HG03045 (cell line): ENCODE results near the gene TAGLN2.

Experiments used
- ATAC-seq: cut with Tn5 transposase; IDR thresholded peaks from one replicate; pipeline ENCODE4 v1.9.1; 2021; ENCODE audit warnings: mild to moderate bottlenecking, moderate library complexity; ENCODE audit not compliant: unreplicated experiment

The TAGLN2 gene

DNA sequence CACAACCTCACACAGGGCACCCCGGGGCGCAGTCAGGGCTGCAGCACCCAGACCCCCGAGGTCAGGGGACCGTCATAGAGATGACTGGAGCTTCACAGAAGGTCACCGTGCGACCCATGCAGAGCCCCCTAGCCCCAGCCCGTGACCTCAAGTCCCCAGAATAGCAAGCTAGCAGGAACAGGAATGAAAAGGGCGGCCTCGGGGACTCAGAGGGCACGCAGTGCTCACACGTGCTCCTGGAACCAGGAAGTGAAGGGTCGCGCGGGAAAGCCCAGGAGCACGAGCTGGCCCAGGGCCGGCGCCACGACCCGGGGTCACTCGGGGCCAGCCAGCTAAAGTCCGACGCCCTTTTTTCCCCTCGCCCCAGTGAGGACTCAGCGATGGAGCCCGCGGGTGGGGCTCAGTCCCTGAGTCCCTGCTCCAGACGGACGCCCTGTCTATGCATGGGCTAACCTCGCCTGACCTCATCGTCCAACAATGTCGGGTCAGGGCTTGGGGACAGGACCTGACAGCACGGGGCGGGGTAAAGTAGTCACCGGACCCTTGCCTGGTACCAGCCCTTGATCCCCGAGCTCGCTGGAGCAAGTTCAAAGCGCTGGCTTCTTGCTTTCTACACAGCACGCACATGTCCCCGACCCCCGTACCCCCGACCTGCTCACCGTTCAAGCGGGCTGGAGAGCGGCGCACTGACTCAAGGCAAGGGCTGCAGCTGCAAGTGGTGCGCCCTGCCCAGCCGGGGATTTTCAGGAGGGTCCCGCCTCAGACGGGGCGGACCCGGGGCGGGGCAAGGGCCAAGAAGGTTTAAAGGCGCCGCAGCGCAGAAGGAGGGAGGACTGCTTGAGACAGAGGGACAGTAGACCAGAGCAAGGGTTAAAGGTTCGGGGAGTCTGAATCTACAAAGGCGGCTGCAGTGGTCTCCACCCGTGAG, at the start of gene TAGLN2:
TSS of gene TAGLN2 (minus strand) at position 717 of the 928 bp plus-strand sequence. CDS start 4,998 bp downstream, outside the sequence.
- ATAC-seq: peak; percentile 60

DNA sequence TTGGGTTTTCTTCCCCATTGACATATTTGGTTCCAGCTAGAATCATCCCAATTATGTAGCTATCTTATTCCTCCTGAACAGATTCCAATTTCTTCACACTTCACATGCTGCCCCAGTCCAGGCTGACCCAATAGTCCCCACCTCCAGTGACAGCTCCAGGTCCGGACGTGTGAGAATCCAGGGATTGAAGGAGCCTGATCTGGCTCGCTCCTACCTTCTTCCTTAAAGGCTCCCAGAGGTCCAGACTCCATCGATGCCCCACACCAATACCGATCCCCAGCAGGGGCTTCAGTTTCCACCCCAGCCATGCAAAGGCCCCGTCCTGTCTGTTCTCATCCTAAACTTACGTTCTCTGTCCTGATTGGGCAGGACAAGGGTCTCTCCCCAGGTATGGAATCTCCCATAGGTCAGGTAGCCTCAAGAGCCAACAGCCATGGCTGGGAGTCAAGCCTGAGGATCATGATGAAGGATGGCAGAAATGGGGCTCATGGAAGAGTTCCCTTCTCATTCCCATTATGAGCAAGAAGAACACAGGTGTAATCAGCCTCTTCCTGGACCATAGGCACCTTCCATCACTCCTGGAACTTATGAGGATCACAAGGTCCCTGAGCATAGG, 49.2 kb upstream of the TAGLN2 start:
- no peak for ATAC-seq

DNA sequence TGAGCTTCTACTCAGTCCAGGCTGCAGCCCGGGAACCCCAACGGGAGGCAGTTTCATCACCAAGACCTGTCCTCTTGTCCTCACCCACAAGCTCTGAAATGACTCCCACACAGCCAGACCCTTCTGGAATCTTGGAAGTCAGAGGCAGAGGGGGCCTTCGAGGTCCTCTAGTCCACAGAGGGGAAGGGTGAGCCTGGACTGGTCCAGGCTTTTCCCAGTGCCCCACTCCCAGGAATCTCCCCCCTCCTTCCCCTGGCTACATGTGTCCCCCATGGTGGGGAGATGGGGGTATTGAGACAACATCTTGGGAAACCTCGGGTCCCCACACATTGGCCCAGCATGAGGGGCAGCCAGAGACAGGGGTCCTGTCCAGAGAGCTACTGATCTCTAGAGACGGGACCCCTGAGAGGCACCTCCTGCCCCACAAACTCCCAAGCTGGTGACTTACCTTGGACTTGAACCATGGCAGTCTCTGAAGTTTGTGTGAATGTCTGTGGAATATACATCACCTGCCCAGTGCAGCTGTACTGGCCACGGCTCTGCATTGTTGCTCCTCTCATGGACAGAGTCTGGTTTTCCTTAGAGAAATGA, 48.1 kb upstream of the TAGLN2 start:
- no peak for ATAC-seq

DNA sequence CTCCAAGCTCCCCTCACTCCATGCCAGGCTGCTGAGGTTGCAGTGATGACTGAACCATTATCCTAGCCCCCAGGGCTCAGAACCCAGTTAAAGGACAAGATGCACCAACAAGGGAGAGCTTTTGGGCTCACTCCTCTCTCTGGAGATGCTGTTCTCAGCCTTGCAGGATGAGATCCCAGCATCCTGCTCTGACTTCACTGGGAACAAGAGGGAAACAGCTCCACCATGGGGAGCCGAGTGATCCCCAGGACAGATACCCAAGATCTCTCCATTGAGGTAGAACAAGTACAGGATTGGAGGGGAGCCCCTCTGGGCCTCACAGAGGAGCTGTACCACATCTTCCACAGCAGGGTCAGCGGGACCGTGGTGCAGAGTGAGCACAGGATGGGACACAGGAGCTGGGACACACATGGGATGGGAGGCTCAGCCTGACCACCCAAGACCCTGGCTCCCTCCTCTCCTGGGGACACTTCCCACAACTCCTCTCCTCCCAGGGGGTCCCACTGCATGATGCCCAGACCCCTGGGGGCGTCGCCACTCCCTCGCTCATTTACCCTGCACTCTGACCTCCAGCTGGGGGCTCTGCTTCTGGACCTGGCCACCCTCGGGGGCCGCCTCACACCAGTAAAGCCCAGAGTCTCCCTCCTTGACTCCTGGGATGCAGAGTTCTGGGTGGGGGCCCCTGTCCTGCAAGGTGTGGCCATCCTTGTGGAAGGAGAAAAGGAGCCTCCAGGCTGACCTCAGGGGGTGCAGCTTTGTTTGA, 47.3 kb upstream of the TAGLN2 start:
- no peak for ATAC-seq

DNA sequence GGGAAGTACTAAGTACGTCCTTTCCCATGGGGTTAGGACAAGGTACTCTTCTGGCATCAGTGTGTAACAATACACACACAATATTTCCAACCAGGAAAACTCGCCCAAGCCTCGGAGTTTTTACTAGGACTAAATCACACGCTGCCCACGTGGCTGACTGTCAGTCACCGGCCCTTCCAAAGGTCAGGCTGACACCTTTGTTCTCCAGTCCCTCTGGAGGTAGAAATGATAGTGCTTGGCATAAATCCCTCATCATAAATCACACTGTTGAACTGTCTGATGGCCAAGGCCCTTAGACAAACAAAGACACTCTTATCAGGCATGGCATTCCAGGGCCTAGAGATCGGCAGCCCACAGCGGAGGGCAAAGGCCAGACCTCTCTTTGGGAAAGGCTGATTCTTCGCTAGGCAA, 45.6 kb upstream of the TAGLN2 start:
- ATAC-seq: no peak

DNA sequence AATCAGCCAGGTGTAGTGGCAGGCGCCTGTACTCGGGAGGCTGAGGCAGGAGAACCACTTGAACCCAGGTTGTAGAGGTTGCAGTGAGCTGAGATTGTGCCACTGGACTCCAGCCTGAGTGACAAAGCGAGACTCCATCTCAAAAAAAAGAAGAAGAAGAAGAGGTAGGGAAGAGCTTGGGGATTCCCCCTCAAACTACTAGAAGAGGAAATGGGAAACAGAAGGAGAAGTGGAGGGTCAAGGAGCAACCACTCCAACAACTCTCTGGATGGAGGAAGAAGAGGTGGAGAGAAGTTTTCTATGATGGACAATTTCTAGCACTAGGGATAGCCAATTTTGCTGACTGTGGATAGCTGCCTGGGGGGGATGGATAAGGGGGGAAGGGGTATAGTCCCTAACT, 43.6 kb upstream of the TAGLN2 start:
- ATAC-seq: no peak

DNA sequence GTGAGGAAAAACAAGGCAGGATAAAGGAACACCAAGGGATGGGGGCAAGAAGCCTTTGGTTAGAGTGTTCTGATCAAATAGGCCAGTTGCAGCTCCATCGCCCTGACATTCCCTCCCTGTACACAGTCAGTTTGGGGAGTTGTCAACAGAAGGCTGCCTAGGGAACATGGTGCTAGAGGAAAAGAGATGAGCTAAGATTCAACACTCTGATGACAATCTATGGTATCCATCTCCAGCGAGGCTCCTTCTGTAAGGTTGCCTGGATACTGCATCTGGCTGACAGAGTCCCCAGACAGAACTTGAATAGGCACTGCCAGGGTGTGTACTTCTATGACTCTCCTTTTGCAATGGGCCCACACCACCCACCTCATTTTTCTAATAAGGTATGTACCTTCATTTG, 40.0 kb upstream of the TAGLN2 start:
- ATAC-seq: no peak

DNA sequence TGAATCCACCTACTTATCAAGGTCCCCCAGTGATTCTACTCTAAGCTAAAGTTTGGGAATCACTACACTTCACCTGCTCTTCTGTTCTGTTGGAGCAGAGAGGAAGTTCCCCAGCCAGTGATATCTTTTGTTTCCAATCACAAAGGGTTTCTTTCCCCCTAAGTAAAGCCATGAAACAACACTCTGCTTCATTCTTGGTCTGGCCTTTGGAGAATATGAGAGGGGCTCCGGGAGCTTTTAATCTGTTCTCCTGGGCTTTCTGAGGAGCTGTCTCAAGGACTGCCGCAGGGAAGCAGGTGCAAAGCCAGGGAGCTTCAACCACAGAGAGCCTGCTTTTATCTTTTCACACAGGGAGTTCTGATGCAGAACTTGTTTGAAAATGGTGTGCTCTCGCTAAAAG, 38.8 kb upstream of the TAGLN2 start:
- ATAC-seq: no peak

DNA sequence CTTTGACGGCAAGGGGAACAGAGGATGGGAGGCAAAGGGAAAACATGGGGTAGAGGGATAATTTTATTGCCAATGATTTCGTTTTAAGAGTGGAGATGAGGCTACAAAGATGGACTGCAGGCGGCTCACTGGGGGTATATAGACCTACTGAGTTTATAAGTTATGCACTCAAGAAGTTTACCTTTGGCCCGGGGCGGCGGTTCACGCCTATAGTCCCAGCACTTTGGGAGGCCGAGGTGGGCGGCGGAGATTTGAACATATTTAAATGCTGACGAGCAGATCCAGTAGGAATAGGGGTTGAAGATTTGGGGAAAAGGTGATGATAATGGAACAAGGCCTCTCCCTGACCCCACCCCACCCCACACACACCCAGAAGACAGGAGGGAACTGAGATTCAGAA, 36.9 kb upstream of the TAGLN2 start:
- ATAC-seq: no peak

DNA sequence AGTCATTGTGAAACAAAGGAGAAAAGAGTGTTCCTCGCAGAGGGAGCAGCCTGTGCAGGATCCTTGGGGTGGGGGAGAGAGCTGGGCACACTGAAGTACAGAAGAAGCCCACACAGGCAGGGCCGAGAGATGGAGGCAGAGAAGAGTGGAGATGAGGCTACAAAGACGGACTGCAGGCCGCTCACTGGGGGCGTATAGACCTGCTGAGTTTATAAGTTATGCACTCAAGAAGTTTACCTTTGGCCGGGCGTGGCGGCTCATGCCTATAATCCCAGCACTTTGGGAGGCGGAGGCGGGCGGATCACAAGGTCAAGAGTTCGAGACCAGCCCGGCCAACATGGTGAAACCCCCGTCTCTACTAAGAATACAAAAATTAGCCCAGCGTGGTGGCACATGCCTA, 36.3 kb upstream of the TAGLN2 start:
- no peak for ATAC-seq

DNA sequence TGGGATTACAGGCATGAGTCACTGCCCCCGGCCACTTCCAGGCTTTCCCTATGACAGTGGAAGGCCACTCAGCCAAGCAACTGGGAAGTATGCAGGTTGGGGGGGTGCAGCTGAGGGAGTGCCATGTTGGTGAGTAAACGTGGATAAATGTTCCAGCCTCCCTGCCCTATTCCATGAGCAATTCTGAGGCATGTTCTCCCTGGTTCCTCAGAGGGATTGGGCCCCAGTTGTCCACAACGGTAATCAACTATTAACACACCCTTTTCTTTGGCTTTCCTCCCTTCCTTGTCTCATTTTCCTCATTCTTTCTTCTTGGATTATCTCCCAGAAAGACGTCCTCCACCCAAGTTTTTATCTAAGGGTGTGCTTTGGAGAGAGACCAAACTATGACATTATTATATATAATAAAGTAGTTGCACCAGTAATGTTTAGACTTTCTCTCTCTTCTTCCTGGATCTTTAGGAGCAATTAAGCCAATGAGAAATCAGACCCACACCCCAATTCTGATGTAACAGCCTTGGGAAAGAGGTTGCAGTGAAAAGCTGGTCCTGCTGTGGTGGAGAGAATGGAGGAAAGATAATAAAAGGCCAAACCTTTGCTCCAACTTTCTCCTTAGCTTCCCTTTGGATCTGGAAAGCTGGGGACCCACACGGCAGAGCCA, 35.5 kb upstream of the TAGLN2 start:
- no peak for ATAC-seq

DNA sequence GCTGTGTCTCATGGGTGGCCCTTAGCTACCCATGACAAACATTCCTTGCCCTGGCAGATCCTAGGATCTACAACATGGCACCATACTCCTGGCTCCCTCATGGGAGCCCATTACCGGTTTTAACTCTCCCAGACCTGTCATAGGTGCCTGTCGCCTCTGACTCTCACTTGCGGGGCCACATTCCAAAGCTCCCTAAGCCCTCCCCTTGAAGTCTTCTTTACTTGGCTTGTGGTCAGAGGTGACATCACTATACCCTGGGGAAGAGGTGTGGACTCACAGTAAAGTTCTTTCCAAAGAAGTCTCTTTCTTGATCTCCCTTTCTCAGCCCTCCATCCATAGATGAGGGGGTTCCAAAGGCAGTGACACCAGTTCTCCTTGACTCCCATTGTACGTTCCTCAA, 34.1 kb upstream of the TAGLN2 start:
- peak; percentile 7 for ATAC-seq

DNA sequence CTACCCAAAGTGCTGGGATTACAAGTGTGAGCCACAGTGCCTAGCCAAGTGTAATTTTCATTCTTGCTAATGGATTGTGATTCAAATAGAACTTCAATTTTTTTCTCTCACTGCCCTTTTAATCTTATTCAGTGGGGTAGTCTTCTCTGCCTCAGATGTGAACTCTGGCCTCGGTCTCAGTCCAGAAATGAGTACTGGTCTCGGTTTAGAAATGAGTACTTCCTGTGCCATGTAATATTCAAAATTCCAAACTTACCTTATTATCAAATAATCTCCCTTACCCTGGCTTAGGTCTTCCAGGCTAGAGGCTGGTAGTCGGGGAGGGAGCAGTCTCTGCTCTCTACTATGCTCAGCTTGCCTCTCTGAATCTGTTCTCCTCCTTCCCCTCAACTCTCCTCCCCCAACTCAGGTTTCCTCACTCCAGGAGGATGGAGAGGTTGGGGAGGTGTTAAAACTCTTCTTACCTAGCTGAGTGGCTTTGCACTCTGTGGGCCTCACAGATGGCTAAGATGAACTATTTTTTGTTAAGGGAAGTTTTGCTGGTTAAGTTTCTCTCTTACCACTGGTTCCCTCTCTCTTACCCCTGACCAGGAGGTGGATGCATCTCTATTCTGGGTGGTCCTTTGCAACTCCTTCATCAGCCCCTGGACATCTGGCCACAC, 33.5 kb upstream of the TAGLN2 start:
- peak; percentile 64 for ATAC-seq

DNA sequence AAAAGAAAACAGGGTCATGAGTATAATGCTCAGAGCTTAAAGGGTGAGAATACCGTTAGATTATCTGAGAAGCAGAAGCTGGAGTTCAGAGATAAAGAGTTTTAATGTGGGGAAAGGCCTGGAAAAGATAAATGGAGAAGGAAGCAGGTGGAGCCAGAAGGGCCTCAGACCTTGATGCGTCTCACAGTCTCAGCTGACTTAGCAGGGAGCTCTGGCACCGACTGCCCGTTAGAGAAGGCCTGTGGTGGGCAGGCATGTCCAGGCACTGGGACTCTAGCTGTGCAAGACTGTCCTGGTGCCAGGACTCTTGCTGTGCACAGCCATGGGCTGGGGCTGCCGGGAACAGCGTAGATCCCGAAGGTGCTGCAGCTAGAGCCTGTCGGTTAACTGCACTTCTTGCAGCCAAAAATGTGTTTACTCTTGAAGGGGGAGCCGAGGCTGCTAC, 32.5 kb upstream of the TAGLN2 start:
- ATAC-seq: no peak

DNA sequence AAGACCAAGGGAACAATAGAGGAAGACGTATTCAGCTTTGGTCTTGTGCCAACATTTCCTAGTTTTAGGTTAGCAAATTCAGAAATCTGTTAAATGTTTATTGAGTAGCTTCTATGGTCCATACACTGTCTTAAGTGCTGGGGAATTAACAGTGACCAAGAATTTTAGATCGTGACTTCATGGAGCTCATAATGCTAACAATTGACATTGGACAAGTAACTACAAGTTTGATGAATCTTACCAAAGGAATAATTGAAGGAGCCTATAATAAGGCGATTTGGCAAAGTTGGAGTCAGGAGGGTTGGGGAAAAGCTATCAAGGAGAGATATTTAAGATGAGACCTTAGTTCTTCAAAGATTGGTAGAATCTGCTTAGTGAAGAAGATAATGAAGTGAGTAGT, 30.1 kb upstream of the TAGLN2 start:
- ATAC-seq: no peak

DNA sequence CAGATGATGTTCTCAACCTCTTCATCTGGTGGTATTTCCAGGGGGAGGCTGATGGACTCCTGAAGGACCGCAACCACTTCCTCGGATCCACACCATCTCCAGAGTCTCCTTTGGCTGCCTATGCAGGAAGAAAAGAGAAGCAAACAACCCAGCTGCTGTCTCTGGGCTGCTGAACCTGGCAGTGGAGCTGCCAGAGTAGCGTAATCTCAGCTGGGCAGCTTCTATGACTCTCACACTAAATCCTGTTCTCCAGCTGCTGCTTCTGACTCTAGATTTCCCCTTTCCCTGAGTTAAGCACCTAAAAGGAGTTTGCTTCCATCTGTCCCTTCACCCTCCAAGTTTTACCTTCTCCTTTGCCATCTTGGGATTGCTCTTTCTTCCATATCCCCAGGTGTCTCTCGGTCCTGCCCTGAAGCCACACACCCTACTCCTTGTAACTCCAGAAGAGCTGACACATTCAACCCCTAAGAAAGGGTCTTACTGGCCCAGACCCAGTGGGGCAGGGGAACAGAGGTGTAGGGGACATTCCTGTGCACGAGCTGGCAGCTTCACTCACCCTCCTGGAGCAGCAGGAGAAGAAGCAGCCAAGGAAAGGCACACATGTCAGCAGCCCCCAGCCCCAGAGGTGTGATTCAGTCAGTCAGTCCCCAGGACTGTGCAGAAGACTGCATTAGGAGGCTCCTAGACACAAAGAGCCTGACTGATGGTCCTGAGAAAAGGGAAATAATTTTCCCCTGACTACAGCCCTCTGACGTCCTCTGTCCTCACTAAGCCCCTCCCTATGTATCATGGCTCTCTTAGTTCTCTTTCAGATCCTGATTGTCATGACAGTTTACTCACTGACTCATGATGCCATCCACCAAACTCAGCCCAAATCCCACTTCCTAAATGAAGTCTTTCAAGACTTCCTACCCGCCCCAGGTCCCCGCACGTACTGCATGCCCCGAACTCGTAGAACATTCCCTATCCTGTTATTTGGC, 28.5 kb upstream of the TAGLN2 start, which contains the start of gene SLAMF9:
TSS of gene SLAMF9 (minus strand) at position 702 of the 980 bp plus-strand sequence. CDS start at position 602, 100 bp downstream.
- no peak for ATAC-seq

DNA sequence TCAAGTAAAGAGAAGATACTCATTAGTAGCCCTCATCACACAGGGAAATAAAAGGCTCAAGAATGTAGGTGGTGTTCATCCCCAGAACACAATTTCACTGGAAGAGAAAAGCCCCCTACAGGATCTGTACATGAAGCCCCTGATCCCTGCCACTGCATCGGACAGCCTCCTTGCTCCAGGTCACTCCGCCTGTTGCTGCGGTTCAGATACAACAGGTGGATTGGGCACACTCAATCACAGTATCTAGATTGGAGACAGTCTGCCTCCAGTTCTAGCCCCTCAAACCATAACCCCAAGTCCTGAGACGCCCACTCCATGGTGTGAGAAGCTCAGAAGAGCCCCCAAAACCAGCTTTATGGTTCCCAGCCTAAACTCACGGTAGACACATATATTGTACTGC, 27.6 kb upstream of the TAGLN2 start:
- ATAC-seq: no peak

DNA sequence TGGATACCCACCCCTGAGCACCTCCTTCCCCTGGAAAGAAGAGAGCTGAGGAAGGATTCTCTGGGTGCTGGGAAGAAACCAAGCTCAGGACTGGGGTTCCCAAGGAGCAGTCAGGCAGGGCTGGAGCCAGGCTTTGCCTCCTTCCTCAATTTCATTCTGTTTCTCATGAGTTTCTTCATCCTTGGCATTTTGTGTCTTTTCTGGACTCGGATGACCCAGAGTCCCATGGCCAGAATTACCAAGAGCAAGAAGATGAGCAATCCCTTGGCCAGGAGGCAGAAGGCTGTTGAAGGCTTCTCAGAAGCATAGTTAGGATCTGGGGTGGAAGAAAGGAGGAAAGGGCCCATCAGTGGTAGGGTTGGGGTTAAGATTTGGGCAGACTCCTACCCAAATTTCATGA, 26.2 kb upstream of the TAGLN2 start:
- no peak for ATAC-seq

DNA sequence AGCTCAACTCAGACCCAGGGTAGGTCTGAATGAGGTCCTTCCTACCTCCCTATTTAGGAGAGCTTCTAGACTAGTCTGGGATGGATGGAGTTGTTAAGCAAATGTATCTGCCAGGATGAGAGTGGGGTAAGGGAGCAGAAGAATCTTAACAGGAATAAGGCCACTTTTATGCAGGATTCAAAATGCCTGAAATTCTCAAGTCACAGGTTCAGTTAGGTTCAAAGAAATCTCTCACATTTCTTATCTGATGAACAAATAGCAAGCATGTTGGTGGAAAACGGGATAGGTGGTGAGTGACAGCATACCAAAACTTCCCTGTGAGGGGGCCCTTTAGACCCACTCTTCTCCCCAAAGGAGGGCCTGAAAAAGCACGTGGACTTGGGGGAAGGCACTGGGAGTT, 25.7 kb upstream of the TAGLN2 start:
- ATAC-seq: no peak
